Esophagus mucosa (tissue), 1 donor: ENCODE measurements around the gene PPDPF. TPM values are rescaled to one million over a fixed set of nuclear protein-coding genes. Genes with fewer than 3 reads are reported as not detected.

Source experiments
- ATAC-seq: fragments of 200-7000 bp; cut with Tn5 transposase; one replicate; pipeline ENCODE4 v1.9.1; 2020
- total RNA-seq: library from RNA; stranded (reverse); gene quantifications from one replicate; pipeline ENCODE4 v1.2.4, GENCODE V29; 2023
- donor health status: DM: yes; HTN: yes; CAD: no.

The PPDPF gene
- total RNA-seq, 1 donor from 2014 or later: 459 TPM

GRCh38 chr20:63522091-63522868 is 1.7 kb downstream of the PPDPF start:
- ATAC-seq: no peak

- no peak for ATAC-seq
Measured at GRCh38 chr20:63522981-63523611, 2.5 kb downstream of the PPDPF start.

GRCh38 chr20:63525185-63525584 is 4.6 kb downstream of the PPDPF start:
- no peak for ATAC-seq

GRCh38 chr20:63525971-63526370 is 5.4 kb downstream of the PPDPF start:
- ATAC-seq: peak; percentile 21

- ATAC-seq: no peak
Measured at GRCh38 chr20:63527184-63527583, 6.6 kb downstream of the PPDPF start.

- no peak for ATAC-seq
Measured at GRCh38 chr20:63529180-63529860, 8.8 kb downstream of the PPDPF start.

- ATAC-seq: no peak
Measured at GRCh38 chr20:63529861-63530787, 9.6 kb downstream of the PPDPF start.

GRCh38 chr20:63530788-63531160 is 10.2 kb downstream of the PPDPF start:
- no peak for ATAC-seq

GRCh38 chr20:63531686-63532448 is 11.3 kb downstream of the PPDPF start:
- no peak for ATAC-seq

GRCh38 chr20:63532449-63532971 is 11.9 kb downstream of the PPDPF start:
- no peak for ATAC-seq

GRCh38 chr20:63533388-63533787 is 12.8 kb downstream of the PPDPF start:
- ATAC-seq: no peak

GRCh38 chr20:63533871-63534393 is 13.4 kb downstream of the PPDPF start:
- peak; percentile 40 for ATAC-seq

GRCh38 chr20:63534427-63534830 is 13.9 kb downstream of the PPDPF start:
- no peak for ATAC-seq

GRCh38 chr20:63534831-63535651 is 14.5 kb downstream of the PPDPF start:
- ATAC-seq: peak; percentile 56

- peak; percentile 3 for ATAC-seq
Measured at GRCh38 chr20:63536241-63536977, 15.8 kb downstream of the PPDPF start.

GRCh38 chr20:63536997-63537524 is 16.5 kb downstream of the PPDPF start, which contains the start of gene PTK6:
Gene PTK6, minus strand, starts transcription at chr20:63537376. Its CDS starts 62 bp downstream, at chr20:63537314.
- peak; percentile 48 for ATAC-seq

- peak; percentile 73 for ATAC-seq
Measured at GRCh38 chr20:63537525-63538203, 17.1 kb downstream of the PPDPF start.
